Fibroblast of lung (primary cell): ENCODE measurements around the gene INSR.

ENCODE experiments used
- EZH2 ChIP-seq: IDR thresholded peaks from 2 replicates; pipeline ENCODE4 v1.5.1; 2012; ENCODE audit warnings: low read length, control low read depth, mild to moderate bottlenecking; ENCODE audit errors: missing control alignments
- TF ChIP-seq, protein P1 (sequence below), 2 donors: IDR thresholded peaks in 1 of 2; conservative IDR thresholded peaks in 1 of 2; 1 replicate in 1 of 2; 2 replicates in 1 of 2; pipeline ENCODE4 v1.5.1; 2011 to 2012; ENCODE audit warnings: low read length in 2 of 2, control low read depth in 1 of 2, inconsistent platforms in 1 of 2, low read depth in 1 of 2, mild to moderate bottlenecking in 1 of 2

GRCh38 chr19:7328647-7329046, 34.4 kb upstream of the INSR start:
- TF ChIP-seq, protein P1, sequence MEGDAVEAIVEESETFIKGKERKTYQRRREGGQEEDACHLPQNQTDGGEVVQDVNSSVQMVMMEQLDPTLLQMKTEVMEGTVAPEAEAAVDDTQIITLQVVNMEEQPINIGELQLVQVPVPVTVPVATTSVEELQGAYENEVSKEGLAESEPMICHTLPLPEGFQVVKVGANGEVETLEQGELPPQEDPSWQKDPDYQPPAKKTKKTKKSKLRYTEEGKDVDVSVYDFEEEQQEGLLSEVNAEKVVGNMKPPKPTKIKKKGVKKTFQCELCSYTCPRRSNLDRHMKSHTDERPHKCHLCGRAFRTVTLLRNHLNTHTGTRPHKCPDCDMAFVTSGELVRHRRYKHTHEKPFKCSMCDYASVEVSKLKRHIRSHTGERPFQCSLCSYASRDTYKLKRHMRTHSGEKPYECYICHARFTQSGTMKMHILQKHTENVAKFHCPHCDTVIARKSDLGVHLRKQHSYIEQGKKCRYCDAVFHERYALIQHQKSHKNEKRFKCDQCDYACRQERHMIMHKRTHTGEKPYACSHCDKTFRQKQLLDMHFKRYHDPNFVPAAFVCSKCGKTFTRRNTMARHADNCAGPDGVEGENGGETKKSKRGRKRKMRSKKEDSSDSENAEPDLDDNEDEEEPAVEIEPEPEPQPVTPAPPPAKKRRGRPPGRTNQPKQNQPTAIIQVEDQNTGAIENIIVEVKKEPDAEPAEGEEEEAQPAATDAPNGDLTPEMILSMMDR (conservative IDR thresholded peaks at IDR 0.05 in 1 of 2, IDR thresholded peaks at IDR 0.05 in 1 of 2; ENCODE audit: low read depth in 1 of 2, low read length in 2 of 2) = no peak
- no peak for TF ChIP-seq EZH2
